ENCODE results near the gene RIPOR1.
"Not testable (repeated sequence)": the region's sequence is repeated elsewhere in the genome, so short reads cannot be mapped to it uniquely, and the experiment has no call there.

Gene RIPOR1

GRCh38 chr16:67517661-67518423 is 10.8 kb upstream of the RIPOR1 start:
- DNase-seq (ENCODE audit: low read depth) = no peak

- DNase-seq (ENCODE audit: low read depth) = no peak
Measured at GRCh38 chr16:67518676-67519075, 10.0 kb upstream of the RIPOR1 start.

- no peak for DNase-seq (ENCODE audit: low read depth)
Measured at GRCh38 chr16:67519242-67519641, 9.4 kb upstream of the RIPOR1 start.

GRCh38 chr16:67521095-67521804 is 7.4 kb upstream of the RIPOR1 start:
- peak; percentile 90 for DNase-seq (ENCODE audit: low read depth)

GRCh38 chr16:67525176-67525860 is 3.3 kb upstream of the RIPOR1 start:
- DNase-seq (ENCODE audit: low read depth) = no peak

GRCh38 chr16:67526149-67526791 is 2.4 kb upstream of the RIPOR1 start:
- DNase-seq (ENCODE audit: low read depth) = no peak

GRCh38 chr16:67528870-67529581 is 397 bp downstream of the RIPOR1 start:
- no peak for DNase-seq (ENCODE audit: low read depth)

- DNase-seq (ENCODE audit: low read depth) = no peak
Measured at GRCh38 chr16:67529582-67530012, 968 bp downstream of the RIPOR1 start.

GRCh38 chr16:67530013-67530939 is 1.6 kb downstream of the RIPOR1 start:
- peak; percentile 51 for DNase-seq (ENCODE audit: low read depth)

- no peak for DNase-seq (ENCODE audit: low read depth)
Measured at GRCh38 chr16:67531247-67531646, 2.6 kb downstream of the RIPOR1 start.

- DNase-seq (ENCODE audit: low read depth) = no peak
Measured at GRCh38 chr16:67533024-67533560, 4.5 kb downstream of the RIPOR1 start.

GRCh38 chr16:67533987-67534386 is 5.4 kb downstream of the RIPOR1 start:
- DNase-seq (ENCODE audit: low read depth) = not testable (repeated sequence)

- no peak for DNase-seq (ENCODE audit: low read depth)
Measured at GRCh38 chr16:67534431-67534830, 5.8 kb downstream of the RIPOR1 start.

GRCh38 chr16:67535201-67535600 is 6.6 kb downstream of the RIPOR1 start:
- DNase-seq (ENCODE audit: low read depth) = no peak

GRCh38 chr16:67537270-67537635 is 8.6 kb downstream of the RIPOR1 start:
- no peak for DNase-seq (ENCODE audit: low read depth)

GRCh38 chr16:67537636-67538591 is 9.3 kb downstream of the RIPOR1 start:
- no peak for DNase-seq (ENCODE audit: low read depth)

- no peak for DNase-seq (ENCODE audit: low read depth)
Measured at GRCh38 chr16:67538666-67539101, 10.1 kb downstream of the RIPOR1 start.

GRCh38 chr16:67539271-67539670 is 10.6 kb downstream of the RIPOR1 start:
- DNase-seq (ENCODE audit: low read depth) = no peak

All from stromal cell of bone marrow (primary cell).